ENCODE measurements around the gene SBSN. TPM values are rescaled to one million over a fixed set of nuclear protein-coding genes. Genes with fewer than 3 reads are reported as not detected.
A peak's percentile ranks its signal among the peaks of the same experiment; 100 is the strongest.

SBSN gene
- total and polyA plus RNA-seq, 9 of the 15 experiments (the other 6 are each of a cell fraction or from before 2014, with no cell fraction given): 0.05 TPM; not detected in 8

DNA sequence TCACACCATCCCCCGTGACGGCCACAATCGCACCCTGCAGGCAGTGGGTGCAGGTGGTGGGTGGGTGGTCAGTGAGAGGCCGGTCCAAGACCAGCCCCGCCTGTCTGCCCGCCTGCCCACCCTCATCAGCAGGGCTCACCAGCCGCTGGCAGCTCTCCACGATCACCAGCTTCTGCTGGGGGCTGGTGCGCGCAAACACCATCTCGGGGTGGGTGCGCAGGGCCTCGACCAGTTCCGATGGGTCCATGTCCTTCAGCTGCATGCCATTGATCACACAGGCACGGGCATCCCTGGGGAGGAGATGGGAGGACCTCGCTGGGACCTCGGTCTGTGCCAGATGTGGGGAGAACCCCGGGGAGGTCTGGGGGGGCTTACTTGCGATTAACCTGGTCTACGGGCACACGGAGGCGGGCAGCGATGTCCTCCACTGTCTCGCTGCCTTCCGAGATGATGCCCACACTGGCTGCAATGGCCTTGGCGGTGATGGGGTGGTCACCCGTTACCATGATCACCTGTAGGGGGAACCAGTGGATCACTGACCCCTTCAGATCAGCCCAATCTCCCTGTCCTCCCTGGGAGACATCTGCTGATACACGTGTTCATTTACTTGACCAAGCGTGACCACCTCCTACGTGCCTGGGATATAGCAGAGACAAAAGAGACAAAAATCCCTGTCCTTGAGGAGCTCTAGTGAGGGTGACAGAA is 27.3 kb upstream of the SBSN start (continued):
- no peak for TF ChIP-seq MYBL2 (IDR thresholded peaks at IDR 0.05; ENCODE audit: low read depth)
- TF ChIP-seq MYBL2 (CRISPR knock-in tag; IDR thresholded peaks at IDR 0.05; ENCODE audit: borderline replicate concordance): no peak
- no peak; the same call in 1 of the 2 replicates for TF ChIP-seq RAD51 (IDR thresholded peaks at IDR 0.05; ENCODE audit: borderline replicate concordance, low read depth)
- no peak for TF ChIP-seq RUNX1 (IDR thresholded peaks at IDR 0.05; ENCODE audit: low read depth)
- no peak for TF ChIP-seq MXI1 (IDR thresholded peaks at IDR 0.05; ENCODE audit: low read depth, low read length)
- TF ChIP-seq CEBPG (CRISPR knock-in tag; IDR thresholded peaks at IDR 0.05): no peak
- TF ChIP-seq CEBPG (tag; conservative IDR thresholded peaks at IDR 0.05 in 1 of 2, IDR thresholded peaks at IDR 0.05 in 1 of 2): no peak
- TF ChIP-seq MYC (IDR thresholded peaks at IDR 0.05; ENCODE audit: low read depth, low read length): peak; percentile 57; the same call in 1 of the 2 replicates
- no peak for TF ChIP-seq MYC (CRISPR knock-in tag; IDR thresholded peaks at IDR 0.05; ENCODE audit: borderline replicate concordance, low read depth)
- no peak for TF ChIP-seq KHSRP (IDR thresholded peaks at IDR 0.05)
- no peak for TF ChIP-seq ZFP30 (CRISPR knock-in tag; IDR thresholded peaks at IDR 0.05; ENCODE audit: borderline replicate concordance)
- TF ChIP-seq ERF (CRISPR knock-in tag; IDR thresholded peaks at IDR 0.05): no peak
- no peak for TF ChIP-seq ZNF644 (tag; IDR thresholded peaks at IDR 0.05; ENCODE audit: low read depth)
- TF ChIP-seq ZNF232 (CRISPR knock-in tag; IDR thresholded peaks at IDR 0.05): no peak
- TF ChIP-seq ZNF507 (tag; conservative IDR thresholded peaks at IDR 0.05): no peak
- TF ChIP-seq ZNF707 (CRISPR knock-in tag; conservative IDR thresholded peaks at IDR 0.05): no peak
- TF ChIP-seq ZNF23 (CRISPR knock-in tag; IDR thresholded peaks at IDR 0.05): no peak
- TF ChIP-seq COPS2 (conservative IDR thresholded peaks at IDR 0.05): no peak
- TF ChIP-seq, protein P1, sequence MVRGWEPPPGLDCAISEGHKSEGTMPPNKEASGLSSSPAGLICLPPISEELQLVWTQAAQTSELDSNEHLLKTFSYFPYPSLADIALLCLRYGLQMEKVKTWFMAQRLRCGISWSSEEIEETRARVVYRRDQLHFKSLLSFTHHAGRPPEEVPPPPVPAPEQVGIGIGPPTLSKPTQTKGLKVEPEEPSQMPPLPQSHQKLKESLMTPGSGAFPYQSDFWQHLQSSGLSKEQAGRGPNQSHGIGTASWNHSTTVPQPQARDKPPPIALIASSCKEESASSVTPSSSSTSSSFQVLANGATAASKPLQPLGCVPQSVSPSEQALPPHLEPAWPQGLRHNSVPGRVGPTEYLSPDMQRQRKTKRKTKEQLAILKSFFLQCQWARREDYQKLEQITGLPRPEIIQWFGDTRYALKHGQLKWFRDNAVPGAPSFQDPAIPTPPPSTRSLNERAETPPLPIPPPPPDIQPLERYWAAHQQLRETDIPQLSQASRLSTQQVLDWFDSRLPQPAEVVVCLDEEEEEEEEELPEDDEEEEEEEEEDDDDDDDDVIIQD (CRISPR knock-in tag; IDR thresholded peaks at IDR 0.05): no peak
- TF ChIP-seq MAFF (IDR thresholded peaks at IDR 0.05; ENCODE audit: low read length): no peak
- TF ChIP-seq CBFB (CRISPR knock-in tag; IDR thresholded peaks at IDR 0.05): no peak
- TF ChIP-seq ZNF174 (CRISPR knock-in tag; IDR thresholded peaks at IDR 0.05): no peak
- no peak for TF ChIP-seq GTF2A2 (tag; IDR thresholded peaks at IDR 0.05)
- 0 out of 4 replicates have a peak, but pooled peaks of 1 of the 2 experiments have one; percentile 32 for TF ChIP-seq RCOR1 (IDR thresholded peaks at IDR 0.05; ENCODE audit: borderline replicate concordance in 1 of 2, low read depth in 2 of 2, low read length in 2 of 2)
- no peak for TF ChIP-seq RBM25 (IDR thresholded peaks at IDR 0.05; ENCODE audit: low read depth, low read length, severe bottlenecking)
- TF ChIP-seq STAG1 (CRISPR knock-in tag; IDR thresholded peaks at IDR 0.05; ENCODE audit: borderline replicate concordance): no peak
- TF ChIP-seq, protein P2, sequence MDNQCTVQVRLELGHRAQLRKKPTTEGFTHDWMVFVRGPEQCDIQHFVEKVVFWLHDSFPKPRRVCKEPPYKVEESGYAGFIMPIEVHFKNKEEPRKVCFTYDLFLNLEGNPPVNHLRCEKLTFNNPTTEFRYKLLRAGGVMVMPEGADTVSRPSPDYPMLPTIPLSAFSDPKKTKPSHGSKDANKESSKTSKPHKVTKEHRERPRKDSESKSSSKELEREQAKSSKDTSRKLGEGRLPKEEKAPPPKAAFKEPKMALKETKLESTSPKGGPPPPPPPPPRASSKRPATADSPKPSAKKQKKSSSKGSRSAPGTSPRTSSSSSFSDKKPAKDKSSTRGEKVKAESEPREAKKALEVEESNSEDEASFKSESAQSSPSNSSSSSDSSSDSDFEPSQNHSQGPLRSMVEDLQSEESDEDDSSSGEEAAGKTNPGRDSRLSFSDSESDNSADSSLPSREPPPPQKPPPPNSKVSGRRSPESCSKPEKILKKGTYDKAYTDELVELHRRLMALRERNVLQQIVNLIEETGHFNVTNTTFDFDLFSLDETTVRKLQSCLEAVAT (IDR thresholded peaks at IDR 0.05): no peak
- no peak for TF ChIP-seq MYNN (IDR thresholded peaks at IDR 0.05)
- no peak for TF ChIP-seq MYNN (CRISPR knock-in tag; IDR thresholded peaks at IDR 0.05)
- 0 out of 2 replicates have a peak, but pooled peaks have one; percentile 10 for TF ChIP-seq HDAC2 (IDR thresholded peaks at IDR 0.05)
- no peak for TF ChIP-seq DNMT1 (IDR thresholded peaks at IDR 0.05)

All from K562 (cell line).